ENCODE results near the gene WDR33. TPM values are rescaled to one million over a fixed set of nuclear protein-coding genes. Genes with fewer than 3 reads are reported as not detected.

WDR33 gene
- 10 to 100 TPM; 11.0 to 41.6 (median 13.8) TPM for polyA plus RNA-seq
- long read RNA-seq, donor 1, result 0 reads
- long read RNA-seq, donor 2, partial matches to known transcripts, result 0 of 4 reads
- long read RNA-seq, donor 2, other reads (novel, unspliced or antisense), result 0 of 4 reads
- long read RNA-seq, donor 3, transcript WDR33-204 (6 exons, 3,104 nt), result major isoform, 6 of 6 reads
- long read RNA-seq, donor 3, partial matches to known transcripts, result 0 of 6 reads
- long read RNA-seq, donor 3, other reads (novel, unspliced or antisense), result 0 of 6 reads
- long read RNA-seq, donor 4, partial matches to known transcripts, result 0 of 1 reads
- long read RNA-seq, donor 4, other reads (novel, unspliced or antisense), result 0 of 1 reads
- long read RNA-seq, donor 5, result 0 reads
- long read RNA-seq, donor 6, transcript WDR33-204 (6 exons, 3,104 nt), result major isoform, 11 of 11 reads
- long read RNA-seq, donor 6, partial matches to known transcripts, result 0 of 11 reads
- long read RNA-seq, donor 6, other reads (novel, unspliced or antisense), result 0 of 11 reads
- long read RNA-seq, donor 7, result 0 reads
- long read RNA-seq, donor 8, partial matches to known transcripts, result 0 of 1 reads
- long read RNA-seq, donor 8, other reads (novel, unspliced or antisense), result 0 of 1 reads
- long read RNA-seq, donor 9, transcript WDR33-204 (6 exons, 3,104 nt), result major isoform, 9 of 9 reads
- long read RNA-seq, donor 9, partial matches to known transcripts, result 0 of 9 reads
- long read RNA-seq, donor 9, other reads (novel, unspliced or antisense), result 0 of 9 reads
- long read RNA-seq, donor 10, transcript WDR33-204 (6 exons, 3,104 nt), result major isoform, 17 of 17 reads
- long read RNA-seq, donor 10, partial matches to known transcripts, result 0 of 17 reads
- long read RNA-seq, donor 10, other reads (novel, unspliced or antisense), result 0 of 17 reads

DNA sequence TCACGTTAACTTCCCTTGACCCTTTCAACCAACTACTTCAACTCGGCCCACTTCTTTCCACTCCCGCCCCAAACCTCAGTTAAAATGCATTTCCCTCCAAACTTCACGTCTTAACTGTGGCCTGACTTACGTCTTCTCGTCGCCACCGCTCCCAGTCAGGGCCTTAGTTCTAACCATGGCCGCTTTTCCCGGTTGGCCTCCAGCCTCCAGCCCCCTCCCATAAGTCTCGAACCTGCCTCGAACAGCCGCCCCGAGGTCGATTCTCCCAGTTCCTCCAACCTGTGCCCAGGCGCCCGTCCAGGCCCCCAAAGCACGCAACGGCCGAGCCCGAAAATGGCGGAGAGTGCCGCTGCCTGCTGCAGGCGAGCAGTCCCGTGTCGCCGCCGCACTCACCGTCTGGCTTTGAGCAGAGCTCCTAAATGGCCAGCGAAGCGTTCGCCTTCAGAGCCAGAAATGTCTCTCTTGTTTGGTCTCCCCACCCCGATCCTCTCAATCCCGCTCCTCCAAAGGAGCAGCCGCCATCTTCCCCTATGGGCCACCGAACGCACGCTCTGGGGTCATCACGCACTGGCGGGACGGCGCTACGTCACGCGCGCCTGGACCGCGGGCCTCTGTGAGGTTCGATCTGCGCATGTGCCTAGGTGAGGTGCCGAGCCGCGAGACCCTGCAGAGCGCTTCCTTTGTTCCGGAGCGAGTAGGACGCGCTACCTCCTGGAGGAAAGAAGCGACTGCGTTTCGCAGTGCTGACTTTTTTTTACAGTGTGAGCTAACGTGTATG is at the start of gene WDR33:
Gene WDR33, minus strand, starts transcription at position 553 of the 778 bp plus-strand sequence. CDS start 40,190 bp downstream, outside the sequence.
- 0 to 1% (median 0%) methylated on average over 59 to 62 of the region's 62 CpGs for WGBS, 3 donors
- FAIRE-seq (no peak), DNase-seq (peak; percentile 95 to 96)
- peaks cover 0 to 10% (median 6%) of the 10 kb centered on the region in 3 donors for H3K4me1 ChIP-seq (ENCODE audit: control insufficient read depth in 3 of 3, insufficient read depth in 2 of 3, low read depth in 1 of 3, low read length in 2 of 3)
- no peaks in the 10 kb centered on the region for H3K9me3 ChIP-seq (ENCODE audit: control insufficient read depth in 2 of 2, insufficient read depth in 1 of 2, low read depth in 1 of 2, low read length in 1 of 2)
- no peaks in the 10 kb centered on the region for H3K36me3 ChIP-seq (ENCODE audit: control insufficient read depth in 3 of 3, insufficient read depth in 2 of 3, low read depth in 1 of 3, low read length in 3 of 3)
- H3K4me3 ChIP-seq (ENCODE audit: low read depth in 1 of 3, low read length in 3 of 3), result peak within 1 kb of the TSS; percentile 80 to 96 (median 93)
- peak within 1 kb of the TSS; percentile 96 to 98 (median 97) for H3K27ac ChIP-seq (ENCODE audit: low read depth in 1 of 3, low read length in 2 of 3)
- no peaks in the 10 kb centered on the region for H3K27me3 ChIP-seq (ENCODE audit: control insufficient read depth in 3 of 3, insufficient read depth in 3 of 3, low read length in 3 of 3)

DNA sequence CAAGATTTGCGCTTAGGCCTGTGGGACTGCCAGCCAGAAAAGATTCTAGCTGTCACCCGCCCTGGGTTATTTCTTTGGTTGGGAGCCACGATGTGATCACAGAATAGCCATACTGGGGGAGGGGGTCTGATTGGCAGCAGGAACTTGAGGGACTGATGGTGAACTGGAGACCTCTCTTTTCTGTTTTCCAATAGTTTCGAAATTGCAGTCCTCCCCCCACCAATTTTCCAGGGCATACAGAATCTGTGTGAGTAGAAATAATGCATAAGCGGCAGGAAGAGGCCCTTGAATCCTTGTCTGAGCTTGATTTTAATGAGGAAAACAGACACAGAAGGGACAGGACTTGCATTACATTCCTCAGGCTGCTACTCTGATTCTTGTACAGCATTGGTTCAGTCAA is 49.2 kb upstream of the WDR33 start:
- Histone ChIP-seq H3K36me3 (ENCODE audit: control insufficient read depth in 3 of 3, insufficient read depth in 2 of 3, low read depth in 1 of 3, low read length in 3 of 3) (peaks cover 0 to 25% (median 2%) of the 10 kb centered on the region in 3 donors), H3K9me3 (ENCODE audit: control insufficient read depth in 2 of 2, insufficient read depth in 1 of 2, low read depth in 1 of 2, low read length in 1 of 2) (no peaks in the 10 kb centered on the region), H3K4me1 (ENCODE audit: control insufficient read depth in 3 of 3, insufficient read depth in 2 of 3, low read depth in 1 of 3, low read length in 2 of 3) (peaks cover 0 to 9% (median 3%) of the 10 kb centered on the region in 3 donors), H3K27me3 (ENCODE audit: control insufficient read depth in 3 of 3, insufficient read depth in 3 of 3, low read length in 3 of 3) (no peaks in the 10 kb centered on the region), H3K27ac (ENCODE audit: low read depth in 1 of 3, low read length in 2 of 3) (no peak overlapping the region), H3K4me3 (ENCODE audit: low read depth in 1 of 3, low read length in 3 of 3) (no peak overlapping the region)
- DNase-seq (no peak), FAIRE-seq (no peak)
- WGBS, 3 donors, result 53 to 65% (median 57%) methylated on average over 5 of the region's 5 CpGs

- WGBS, 3 donors, result 7 to 12% (median 9%) methylated on average over 8 of the region's 8 CpGs
- Histone ChIP-seq H3K9me3 (ENCODE audit: control insufficient read depth in 2 of 2, insufficient read depth in 1 of 2, low read depth in 1 of 2, low read length in 1 of 2) (no peaks in the 10 kb centered on the region), H3K4me3 (ENCODE audit: low read depth in 1 of 3, low read length in 3 of 3) (no peak overlapping the region), H3K27me3 (ENCODE audit: control insufficient read depth in 3 of 3, insufficient read depth in 3 of 3, low read length in 3 of 3) (no peaks in the 10 kb centered on the region), H3K4me1 (ENCODE audit: control insufficient read depth in 3 of 3, insufficient read depth in 2 of 3, low read depth in 1 of 3, low read length in 2 of 3) (peaks cover 0 to 9% (median 3%) of the 10 kb centered on the region in 3 donors), H3K27ac (ENCODE audit: low read depth in 1 of 3, low read length in 2 of 3) (no peak overlapping the region), H3K36me3 (ENCODE audit: control insufficient read depth in 3 of 3, insufficient read depth in 2 of 3, low read depth in 1 of 3, low read length in 3 of 3) (peaks cover 0 to 22% (median 2%) of the 10 kb centered on the region in 3 donors)
- no peak for FAIRE-seq
- peak; percentile 79 to 94 for DNase-seq
These were observed 48.7 kb upstream of the WDR33 start for GRCh38 chr2:127859712-127860085.

GRCh38 chr2:127857265-127857808 is 46.4 kb upstream of the WDR33 start:
- peaks cover 0 to 9% (median 3%) of the 10 kb centered on the region in 3 donors for H3K4me1 ChIP-seq (ENCODE audit: control insufficient read depth in 3 of 3, insufficient read depth in 2 of 3, low read depth in 1 of 3, low read length in 2 of 3)
- H3K27ac ChIP-seq (ENCODE audit: low read depth in 1 of 3, low read length in 2 of 3), result peak overlapping the region; percentile 35 to 89 (median 48)
- H3K36me3 ChIP-seq (ENCODE audit: control insufficient read depth in 3 of 3, insufficient read depth in 2 of 3, low read depth in 1 of 3, low read length in 3 of 3), result peaks cover 0 to 12% (median 1%) of the 10 kb centered on the region in 3 donors
- peak overlapping the region; percentile 69 to 90 (median 87) for H3K4me3 ChIP-seq (ENCODE audit: low read depth in 1 of 3, low read length in 3 of 3)
- no peaks in the 10 kb centered on the region for H3K27me3 ChIP-seq (ENCODE audit: control insufficient read depth in 3 of 3, insufficient read depth in 3 of 3, low read length in 3 of 3)
- DNase-seq (peak in 1 of 2 donors; percentile 25), FAIRE-seq (no peak)
- H3K9me3 ChIP-seq (ENCODE audit: control insufficient read depth in 2 of 2, insufficient read depth in 1 of 2, low read depth in 1 of 2, low read length in 1 of 2), result no peaks in the 10 kb centered on the region
- 1 to 2% (median 1%) methylated on average over 18 of the region's 18 CpGs for WGBS, 3 donors

DNA sequence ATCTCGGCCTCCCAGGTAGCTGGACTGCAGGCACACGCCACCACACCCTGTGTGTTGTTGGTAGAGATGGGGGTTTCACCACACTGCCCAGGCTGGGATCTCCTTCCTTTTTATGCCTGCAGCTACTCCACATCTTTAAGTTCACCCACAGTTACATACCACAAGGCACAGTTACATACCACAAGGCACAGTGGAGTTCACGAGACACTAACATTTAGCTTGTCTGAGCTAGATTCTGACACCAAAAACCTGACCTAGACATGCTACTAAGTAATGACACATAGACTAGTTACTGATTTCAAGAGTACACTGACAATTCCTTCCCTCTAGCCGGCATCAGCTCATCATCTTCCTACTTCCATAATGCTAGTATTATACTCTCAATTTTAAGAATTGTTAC is 42.7 kb upstream of the WDR33 start:
- no peak overlapping the region for H3K27ac ChIP-seq (ENCODE audit: low read depth in 1 of 3, low read length in 2 of 3)
- H3K36me3 ChIP-seq (ENCODE audit: control insufficient read depth in 3 of 3, insufficient read depth in 2 of 3, low read depth in 1 of 3, low read length in 3 of 3), result peaks cover 0 to 41% (median 3%) of the 10 kb centered on the region in 3 donors
- no peaks in the 10 kb centered on the region for H3K9me3 ChIP-seq (ENCODE audit: control insufficient read depth in 2 of 2, insufficient read depth in 1 of 2, low read depth in 1 of 2, low read length in 1 of 2)
- H3K4me1 ChIP-seq (ENCODE audit: control insufficient read depth in 3 of 3, insufficient read depth in 2 of 3, low read depth in 1 of 3, low read length in 2 of 3), result peaks cover 0 to 6% (median 3%) of the 10 kb centered on the region in 3 donors
- no peaks in the 10 kb centered on the region for H3K27me3 ChIP-seq (ENCODE audit: control insufficient read depth in 3 of 3, insufficient read depth in 3 of 3, low read length in 3 of 3)
- WGBS, 3 donors, result 75 to 86% (median 86%) methylated on average over 4 of the region's 4 CpGs
- FAIRE-seq (no peak), DNase-seq (no peak)
- no peak overlapping the region for H3K4me3 ChIP-seq (ENCODE audit: low read depth in 1 of 3, low read length in 3 of 3)

DNA sequence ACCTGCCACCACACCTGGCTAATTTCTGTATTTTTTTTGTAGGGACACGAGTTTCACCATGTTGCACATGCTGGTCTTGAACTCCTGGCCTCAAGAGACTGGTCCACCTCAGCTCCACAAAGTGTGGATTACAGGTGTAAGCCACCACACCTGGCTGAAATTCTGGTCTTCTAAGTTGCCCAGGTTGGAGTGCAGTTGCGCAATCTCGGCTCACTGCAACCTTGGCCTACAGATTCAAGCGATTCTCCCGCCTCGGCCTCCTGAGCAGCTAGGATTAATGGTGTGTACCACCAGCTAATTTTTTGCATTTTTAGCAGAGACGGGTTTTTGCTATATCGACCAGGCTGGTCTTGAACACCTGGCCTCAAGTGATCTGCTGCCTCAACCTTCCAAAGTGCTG is 41.4 kb upstream of the WDR33 start:
- FAIRE-seq (no peak), DNase-seq (no peak)
- Histone ChIP-seq H3K9me3 (ENCODE audit: control insufficient read depth in 2 of 2, insufficient read depth in 1 of 2, low read depth in 1 of 2, low read length in 1 of 2) (no peaks in the 10 kb centered on the region), H3K27me3 (ENCODE audit: control insufficient read depth in 3 of 3, insufficient read depth in 3 of 3, low read length in 3 of 3) (no peaks in the 10 kb centered on the region), H3K36me3 (ENCODE audit: control insufficient read depth in 3 of 3, insufficient read depth in 2 of 3, low read depth in 1 of 3, low read length in 3 of 3) (peaks cover 3 to 53% (median 5%) of the 10 kb centered on the region in 3 donors), H3K4me3 (ENCODE audit: low read depth in 1 of 3, low read length in 3 of 3) (no peak overlapping the region), H3K4me1 (ENCODE audit: control insufficient read depth in 3 of 3, insufficient read depth in 2 of 3, low read depth in 1 of 3, low read length in 2 of 3) (peaks cover 0 to 6% (median 3%) of the 10 kb centered on the region in 3 donors), H3K27ac (ENCODE audit: low read depth in 1 of 3, low read length in 2 of 3) (no peak overlapping the region)
- WGBS, 3 donors, result 91 to 97% (median 96%) methylated on average over 8 of the region's 8 CpGs

DNA sequence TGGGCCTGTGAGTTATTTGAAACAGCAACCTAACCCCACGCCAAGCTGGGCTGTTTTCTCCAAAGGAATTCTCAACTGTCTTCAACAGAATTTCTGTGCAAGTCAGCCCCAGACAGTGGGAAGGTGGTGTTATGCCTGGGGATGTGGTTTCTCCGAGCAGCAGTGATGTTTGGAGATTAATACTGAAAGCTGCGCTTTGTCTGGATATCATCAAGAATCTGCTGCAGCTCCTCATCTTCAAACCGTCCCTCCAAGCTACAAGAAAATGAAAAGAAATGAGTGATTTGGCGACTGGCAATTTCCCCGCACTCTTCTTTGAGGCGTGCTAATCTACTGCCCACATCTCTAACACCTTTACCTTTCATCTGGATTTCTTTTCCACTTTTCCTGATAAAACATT is 37.0 kb upstream of the WDR33 start:
- FAIRE-seq (no peak), DNase-seq (no peak)
- H3K36me3 ChIP-seq (ENCODE audit: control insufficient read depth in 3 of 3, insufficient read depth in 2 of 3, low read depth in 1 of 3, low read length in 3 of 3), result peaks cover 9 to 72% (median 12%) of the 10 kb centered on the region in 3 donors
- no peaks in the 10 kb centered on the region for H3K27me3 ChIP-seq (ENCODE audit: control insufficient read depth in 3 of 3, insufficient read depth in 3 of 3, low read length in 3 of 3)
- no peaks in the 10 kb centered on the region for H3K4me1 ChIP-seq (ENCODE audit: control insufficient read depth in 3 of 3, insufficient read depth in 2 of 3, low read depth in 1 of 3, low read length in 2 of 3)
- H3K9me3 ChIP-seq (ENCODE audit: control insufficient read depth in 2 of 2, insufficient read depth in 1 of 2, low read depth in 1 of 2, low read length in 1 of 2), result no peaks in the 10 kb centered on the region
- no peak overlapping the region for H3K4me3 ChIP-seq (ENCODE audit: low read depth in 1 of 3, low read length in 3 of 3)
- H3K27ac ChIP-seq (ENCODE audit: low read depth in 1 of 3, low read length in 2 of 3), result no peak overlapping the region
- WGBS, 3 donors, result 83 to 91% (median 83%) methylated on average over 7 of the region's 7 CpGs

Measured in small intestine (tissue), 16 donors.